ES-I3 (cell line): ENCODE results near the gene HIP1.
"Not testable (repeated sequence)": the region's sequence is repeated elsewhere in the genome, so short reads cannot be mapped to it uniquely, and the experiment has no call there.

ENCODE experiments used
- H3K36me3 ChIP-seq: 2 replicates; pipeline ENCODE4 v1.6.1; 2013; ENCODE audit warnings: mild to moderate bottlenecking, low read length, control low read depth, moderate library complexity; ENCODE audit not compliant: insufficient read depth
- H3K4me1 ChIP-seq: 2 replicates; pipeline ENCODE4 v1.6.1; 2013; ENCODE audit warnings: mild to moderate bottlenecking, control low read depth, low read length; ENCODE audit not compliant: insufficient read depth
- H3K9ac ChIP-seq: 2 replicates; pipeline ENCODE4 v1.6.1; 2013; ENCODE audit warnings: low read depth, mild to moderate bottlenecking, low read length, moderate library complexity
- H3K9me3 ChIP-seq: 2 replicates; pipeline ENCODE4 v1.6.1; 2013; ENCODE audit warnings: mild to moderate bottlenecking, low read length, moderate library complexity; ENCODE audit not compliant: control insufficient read depth, insufficient read depth

HIP1 gene

GRCh38 chr7:75639886-75640190 is 98.9 kb downstream of the HIP1 start:
- Histone ChIP-seq H3K4me1 (peaks cover 15% of the 10 kb centered on the region; the same call in 1 of the 2 replicates), H3K36me3 (peaks cover 6% of the 10 kb centered on the region), H3K9ac (peak overlapping the region; percentile 79), H3K9me3 (peaks cover 7% of the 10 kb centered on the region; the same call in 1 of the 2 replicates)

- H3K9ac ChIP-seq, result peak overlapping the region; percentile 79
- H3K36me3 ChIP-seq, result peaks cover 6% of the 10 kb centered on the region
- peaks cover 15% of the 10 kb centered on the region; the same call in 1 of the 2 replicates for H3K4me1 ChIP-seq
- peaks cover 7% of the 10 kb centered on the region; the same call in 1 of the 2 replicates for H3K9me3 ChIP-seq
Observed at GRCh38 chr7:75639071-75639885, 99.5 kb downstream of the HIP1 start.

- Histone ChIP-seq H3K36me3 (peaks cover 6% of the 10 kb centered on the region), H3K9ac (peak overlapping the region; percentile 73), H3K4me1 (peaks cover 15% of the 10 kb centered on the region; the same call in 1 of the 2 replicates), H3K9me3 (peaks cover 7% of the 10 kb centered on the region; the same call in 1 of the 2 replicates)
Observed at GRCh38 chr7:75638594-75639070, 100.1 kb downstream of the HIP1 start.

- H3K4me1 ChIP-seq, result peaks cover 15% of the 10 kb centered on the region; the same call in 1 of the 2 replicates
- 0 out of 2 replicates have a peak, but pooled peaks cover under 1% of the 10 kb centered on the region for H3K9me3 ChIP-seq
- H3K36me3 ChIP-seq, result peaks cover 6% of the 10 kb centered on the region
- peak overlapping the region; percentile 73 for H3K9ac ChIP-seq
Observed at GRCh38 chr7:75637854-75638593, 100.7 kb downstream of the HIP1 start.

- Histone ChIP-seq H3K4me1 (0 out of 2 replicates have a peak, but pooled peaks cover 11% of the 10 kb centered on the region), H3K9me3 (no peaks in the 10 kb centered on the region), H3K36me3 (peaks cover 6% of the 10 kb centered on the region), H3K9ac (no peak overlapping the region)
Observed at GRCh38 chr7:75635036-75635435, 103.7 kb downstream of the HIP1 start.

- not testable (repeated sequence) for H3K9me3 ChIP-seq, H3K4me1 ChIP-seq, H3K9ac ChIP-seq
- peaks cover 13% of the 10 kb centered on the region for H3K36me3 ChIP-seq
Observed at GRCh38 chr7:75632587-75632986, 106.2 kb downstream of the HIP1 start.

- peaks cover 9% of the 10 kb centered on the region; the same call in 1 of the 2 replicates for H3K36me3 ChIP-seq
- H3K4me1 ChIP-seq, result no peaks in the 10 kb centered on the region
Observed at GRCh38 chr7:75631711-75632110, 107.0 kb downstream of the HIP1 start.

GRCh38 chr7:75630549-75630948 is 108.2 kb downstream of the HIP1 start:
- peaks cover 9% of the 10 kb centered on the region for H3K9me3 ChIP-seq
- no peak overlapping the region for H3K9ac ChIP-seq
- no peaks in the 10 kb centered on the region for H3K4me1 ChIP-seq
- peaks cover 8% of the 10 kb centered on the region; the same call in 1 of the 2 replicates for H3K36me3 ChIP-seq

More at GRCh38 chr7:75631711-75632110, 107.0 kb downstream of the HIP1 start:
- Histone ChIP-seq H3K9me3 (peaks cover 9% of the 10 kb centered on the region), H3K9ac (no peak overlapping the region)

- Histone ChIP-seq H3K9me3 (peaks cover 9% of the 10 kb centered on the region), H3K36me3 (peaks cover 8% of the 10 kb centered on the region; the same call in 1 of the 2 replicates), H3K4me1 (peaks cover 4% of the 10 kb centered on the region; the same call in 1 of the 2 replicates), H3K9ac (no peak overlapping the region)
Observed at GRCh38 chr7:75629044-75629443, 109.7 kb downstream of the HIP1 start.

GRCh38 chr7:75628055-75628454 is 110.7 kb downstream of the HIP1 start:
- Histone ChIP-seq H3K4me1 (peaks cover 7% of the 10 kb centered on the region; the same call in 1 of the 2 replicates), H3K9ac (no peak overlapping the region), H3K9me3 (peaks cover 9% of the 10 kb centered on the region), H3K36me3 (peaks cover 8% of the 10 kb centered on the region; the same call in 1 of the 2 replicates)

GRCh38 chr7:75626954-75627353 is 111.8 kb downstream of the HIP1 start:
- Histone ChIP-seq H3K9ac (no peak overlapping the region), H3K36me3 (peaks cover 8% of the 10 kb centered on the region; the same call in 1 of the 2 replicates), H3K4me1 (peaks cover 7% of the 10 kb centered on the region; the same call in 1 of the 2 replicates), H3K9me3 (peaks cover 9% of the 10 kb centered on the region)

- Histone ChIP-seq H3K9ac (no peak overlapping the region), H3K4me1 (peaks cover 7% of the 10 kb centered on the region; the same call in 1 of the 2 replicates), H3K9me3 (peaks cover 9% of the 10 kb centered on the region), H3K36me3 (peaks cover 8% of the 10 kb centered on the region; the same call in 1 of the 2 replicates)
Observed at GRCh38 chr7:75625868-75626267, 112.9 kb downstream of the HIP1 start.

- Histone ChIP-seq H3K9me3 (peaks cover 9% of the 10 kb centered on the region), H3K9ac (no peak overlapping the region)
Observed at GRCh38 chr7:75624134-75624832, 114.5 kb downstream of the HIP1 start.

More at GRCh38 chr7:75624134-75624832, 114.5 kb downstream of the HIP1 start:
- peaks cover 8% of the 10 kb centered on the region; the same call in 1 of the 2 replicates for H3K36me3 ChIP-seq
- peaks cover 7% of the 10 kb centered on the region; the same call in 1 of the 2 replicates for H3K4me1 ChIP-seq
